Measurements from ENCODE around the gene C10orf105.

Gene C10orf105

GRCh38 chr10:71740069-71740653, 20.6 kb upstream of the C10orf105 start:
- no peak for TF ChIP-seq CTCF (conservative IDR thresholded peaks at IDR 0.05)
- H3K27ac ChIP-seq, result no peak overlapping the region

- H3K27ac ChIP-seq, result no peak overlapping the region
- no peak for TF ChIP-seq CTCF (conservative IDR thresholded peaks at IDR 0.05)
Observed at GRCh38 chr10:71739358-71739900, 19.9 kb upstream of the C10orf105 start.

GRCh38 chr10:71737834-71738197, 18.2 kb upstream of the C10orf105 start:
- no peak for TF ChIP-seq CTCF (conservative IDR thresholded peaks at IDR 0.05)
- peak overlapping the region; percentile 61 for H3K27ac ChIP-seq

DNA sequence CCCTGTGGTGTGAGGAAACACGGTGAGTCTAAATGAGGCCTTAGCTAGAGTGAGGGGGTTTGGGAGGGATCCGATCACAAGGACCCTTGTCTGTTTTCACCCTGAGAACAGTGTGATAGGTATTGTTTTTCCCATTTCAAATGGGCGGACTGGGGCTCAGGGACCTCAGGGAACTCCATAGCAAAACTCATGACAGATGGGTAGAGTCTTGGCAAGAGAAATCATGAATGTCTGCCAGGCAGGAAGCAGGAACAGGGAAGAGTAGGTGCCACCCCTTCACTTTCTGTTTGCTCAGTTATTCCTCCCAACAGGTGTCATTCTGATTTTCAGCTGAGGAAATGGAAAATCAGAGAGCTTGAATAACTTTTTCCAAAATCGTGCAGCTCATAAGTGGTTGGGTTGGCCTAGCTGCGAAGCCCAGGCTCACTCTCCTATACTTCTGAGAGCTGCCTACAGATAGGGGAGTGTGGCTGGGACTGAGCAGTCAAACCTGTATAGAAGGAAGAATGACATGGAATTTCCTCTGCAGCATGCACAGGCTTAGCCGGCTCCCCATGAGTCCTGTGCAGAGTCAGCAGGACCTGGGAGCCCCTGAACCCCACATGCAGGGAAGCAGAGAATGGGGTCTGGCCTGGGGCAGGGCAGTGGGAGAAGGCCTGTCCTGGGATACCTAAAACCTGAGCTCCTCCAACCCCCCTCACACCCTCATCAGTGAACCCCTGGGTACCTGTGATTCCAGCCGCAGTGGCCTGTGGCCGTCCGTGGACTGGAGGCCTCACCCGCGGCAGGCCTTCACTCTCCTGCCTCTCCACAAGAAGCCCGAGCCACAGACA, 17.6 kb upstream of the C10orf105 start:
- TF ChIP-seq CTCF (conservative IDR thresholded peaks at IDR 0.05), result no peak
- H3K27ac ChIP-seq, result peak overlapping the region; percentile 61

DNA sequence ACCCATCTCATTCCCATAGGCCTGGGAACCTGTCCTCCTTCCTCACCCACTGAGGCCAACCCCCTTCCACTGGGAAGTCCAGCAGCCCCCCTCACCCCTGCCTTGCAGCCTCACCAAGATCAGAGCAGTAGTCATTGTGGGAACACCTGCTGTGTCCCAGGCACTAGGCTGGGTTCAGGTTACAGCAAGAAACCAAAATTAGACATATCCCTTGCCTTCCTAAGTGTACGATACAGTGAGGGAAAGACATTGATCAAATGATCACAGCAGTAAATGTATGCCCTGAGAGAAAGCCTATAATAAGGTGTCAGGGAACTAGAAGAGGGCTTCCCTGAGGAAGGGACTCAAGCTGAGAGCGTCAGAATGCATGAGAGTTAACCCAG, 17.0 kb upstream of the C10orf105 start:
- TF ChIP-seq CTCF (conservative IDR thresholded peaks at IDR 0.05), result no peak
- H3K27ac ChIP-seq, result peak overlapping the region; percentile 61

- H3K27ac ChIP-seq, result peak overlapping the region; percentile 61
- TF ChIP-seq CTCF (conservative IDR thresholded peaks at IDR 0.05), result no peak
Observed at GRCh38 chr10:71735709-71736569, 16.4 kb upstream of the C10orf105 start.

DNA sequence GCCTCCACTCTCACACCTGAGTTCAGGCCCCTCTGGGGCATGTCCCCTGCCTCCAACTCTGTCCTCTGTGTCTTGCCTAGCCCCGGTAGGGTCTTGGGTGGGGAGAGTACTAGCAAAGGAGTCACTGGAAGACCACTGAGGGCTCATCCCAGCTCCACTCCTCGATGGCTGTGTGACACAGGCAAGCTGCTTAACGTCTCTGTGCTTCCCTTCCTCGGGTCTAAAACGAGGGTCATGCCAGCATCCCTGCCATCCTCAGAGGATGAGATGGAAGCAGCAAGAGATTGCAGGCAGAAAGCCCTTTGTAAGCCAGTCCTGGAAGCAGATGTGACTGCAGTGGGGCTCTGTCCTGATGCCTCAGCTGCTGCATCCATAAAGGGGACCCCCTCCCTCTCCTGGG, 15.2 kb upstream of the C10orf105 start:
- H3K27ac ChIP-seq, result no peak overlapping the region
- no peak for TF ChIP-seq CTCF (conservative IDR thresholded peaks at IDR 0.05)

Data from VCaP (cell line).